Measurements from ENCODE around the gene ANO9.
A peak's percentile ranks its signal among the peaks of the same experiment; 100 is the strongest.

The ANO9 gene

GRCh38 chr11:454043-454442 is 12.2 kb upstream of the ANO9 start:
- no peak for FAIRE-seq
- DNase-seq (ENCODE audit: insufficient read length, low spot score) = no peak

DNA sequence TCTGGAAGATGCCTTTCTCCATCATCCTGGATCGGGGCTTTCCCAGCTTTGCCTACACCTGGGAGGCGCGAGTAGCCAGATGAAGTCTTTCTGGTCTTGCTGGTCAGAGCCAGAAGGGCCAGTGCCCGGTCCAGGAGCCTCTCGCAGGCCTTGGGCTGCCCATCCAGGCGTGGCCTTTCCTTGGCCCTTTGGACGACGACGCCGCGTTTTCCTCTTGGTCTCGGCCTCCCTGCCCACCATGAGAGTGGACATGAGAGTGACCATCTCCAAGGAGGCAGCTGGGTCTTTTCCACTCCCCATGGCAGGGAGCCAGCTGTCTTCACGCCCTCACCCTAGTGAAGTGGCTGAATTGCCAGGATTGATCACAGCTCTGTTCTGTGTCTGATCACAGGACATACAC is 11.8 kb upstream of the ANO9 start:
- DNase-seq (ENCODE audit: insufficient read length, low spot score) = no peak
- FAIRE-seq = no peak

GRCh38 chr11:452916-453527 is 11.2 kb upstream of the ANO9 start:
- no peak for DNase-seq (ENCODE audit: insufficient read length, low spot score)
- FAIRE-seq = no peak

DNA sequence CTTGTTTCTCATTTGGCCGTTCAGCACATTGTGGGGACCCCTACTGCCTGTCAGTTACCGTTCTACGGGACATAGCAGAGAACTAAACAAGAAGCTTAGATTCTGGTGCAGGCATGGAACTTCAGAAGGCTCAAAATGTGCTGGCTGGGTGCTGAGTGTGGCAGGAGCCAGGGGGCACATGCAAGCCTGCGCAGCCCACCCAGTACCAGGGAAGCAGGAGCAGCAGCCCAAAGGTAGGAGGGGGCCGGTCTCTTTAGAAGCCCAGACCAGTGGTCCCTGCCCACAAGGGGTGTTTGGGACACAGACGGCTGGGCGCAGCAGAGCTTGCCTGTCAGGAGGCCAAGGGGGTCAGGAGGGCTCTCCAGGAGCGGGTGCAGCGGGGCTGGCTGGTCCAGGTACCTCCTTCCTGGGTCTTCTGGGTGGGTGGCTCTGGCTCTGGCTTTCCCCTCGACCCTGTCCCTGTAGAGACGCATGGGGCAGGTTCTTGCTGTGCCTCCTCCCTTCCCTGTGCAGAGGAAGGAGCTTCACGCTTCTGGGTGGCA is 10.5 kb upstream of the ANO9 start:
- FAIRE-seq = no peak
- no peak for DNase-seq (ENCODE audit: insufficient read length, low spot score)

DNA sequence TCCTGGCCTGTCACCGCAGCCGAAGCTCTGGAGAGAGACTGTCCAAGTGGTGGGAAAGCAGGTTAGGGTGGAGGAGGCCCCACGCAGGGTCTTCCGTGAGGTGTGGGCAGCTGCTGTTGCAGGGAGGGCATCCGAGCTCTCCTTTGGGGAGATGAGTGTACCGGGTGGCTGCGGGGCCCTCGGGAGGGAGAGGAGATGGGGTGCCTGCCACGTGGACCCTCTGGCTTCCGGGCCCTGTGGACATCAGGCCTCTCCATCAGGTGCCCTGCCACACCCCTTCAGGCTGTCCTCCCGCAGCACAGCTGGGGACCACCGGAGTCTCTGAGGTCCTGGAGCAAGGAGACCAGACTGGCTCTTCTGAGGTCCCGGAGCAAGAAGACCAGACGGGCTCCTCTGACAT is 9.9 kb upstream of the ANO9 start:
- no peak for FAIRE-seq
- no peak for DNase-seq (ENCODE audit: insufficient read length, low spot score)

GRCh38 chr11:450809-451451 is 9.1 kb upstream of the ANO9 start:
- DNase-seq (ENCODE audit: insufficient read length, low spot score) (peak; percentile 66), FAIRE-seq (peak; percentile 85)

GRCh38 chr11:449889-450808 is 8.3 kb upstream of the ANO9 start, which contains the start of gene PTDSS2:
Gene PTDSS2, plus strand, starts transcription at chr11:450279. Its CDS starts 177 bp downstream, at chr11:450456.
- peak; percentile 99 for FAIRE-seq
- peak; percentile 93 for DNase-seq (ENCODE audit: insufficient read length, low spot score)

GRCh38 chr11:447923-448731 is 6.3 kb upstream of the ANO9 start:
- FAIRE-seq = peak; percentile 77

GRCh38 chr11:446891-447290 is 5.1 kb upstream of the ANO9 start:
- no peak for FAIRE-seq
- no peak for DNase-seq (ENCODE audit: insufficient read length, low spot score)

More at GRCh38 chr11:447923-448731, 6.3 kb upstream of the ANO9 start:
- peak; percentile 92 for DNase-seq (ENCODE audit: insufficient read length, low spot score)

- FAIRE-seq (no peak), DNase-seq (ENCODE audit: insufficient read length, low spot score) (no peak)
Measured at GRCh38 chr11:445765-446588, 4.2 kb upstream of the ANO9 start.

GRCh38 chr11:444396-445144 is 2.8 kb upstream of the ANO9 start:
- FAIRE-seq (no peak), DNase-seq (ENCODE audit: insufficient read length, low spot score) (no peak)

DNA sequence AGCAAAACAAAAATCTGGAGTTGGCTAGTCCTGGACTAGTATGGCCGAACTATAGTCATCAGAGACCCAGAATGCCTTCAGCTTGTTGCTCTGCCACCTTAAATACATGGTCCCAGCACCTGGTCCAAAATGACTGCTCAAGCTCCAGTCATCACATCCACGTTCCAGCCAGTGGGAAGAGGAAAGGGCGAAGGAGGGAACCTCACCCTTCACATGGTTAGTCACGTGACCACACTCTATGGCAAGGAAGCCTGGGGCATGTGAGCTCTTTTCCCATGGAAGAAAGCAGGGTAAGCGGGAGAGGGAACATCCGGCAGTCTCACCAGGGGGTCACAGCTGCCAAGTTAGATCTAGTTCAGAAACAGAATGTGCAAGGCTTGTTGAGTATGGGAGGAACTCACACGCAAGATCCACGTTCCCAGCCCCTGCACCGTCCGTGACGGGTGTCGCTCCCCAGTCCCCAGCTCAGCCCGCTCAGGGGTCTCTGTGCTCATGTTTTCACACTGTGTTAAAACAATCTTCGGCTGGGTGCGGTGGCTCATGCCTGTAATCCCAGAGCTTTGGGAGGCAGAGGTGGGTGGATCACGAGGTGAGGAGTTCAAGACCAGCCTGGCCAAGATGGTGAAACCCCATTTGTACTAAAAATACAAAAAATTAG is 1.9 kb upstream of the ANO9 start:
- FAIRE-seq (no peak), DNase-seq (ENCODE audit: insufficient read length, low spot score) (no peak)

DNA sequence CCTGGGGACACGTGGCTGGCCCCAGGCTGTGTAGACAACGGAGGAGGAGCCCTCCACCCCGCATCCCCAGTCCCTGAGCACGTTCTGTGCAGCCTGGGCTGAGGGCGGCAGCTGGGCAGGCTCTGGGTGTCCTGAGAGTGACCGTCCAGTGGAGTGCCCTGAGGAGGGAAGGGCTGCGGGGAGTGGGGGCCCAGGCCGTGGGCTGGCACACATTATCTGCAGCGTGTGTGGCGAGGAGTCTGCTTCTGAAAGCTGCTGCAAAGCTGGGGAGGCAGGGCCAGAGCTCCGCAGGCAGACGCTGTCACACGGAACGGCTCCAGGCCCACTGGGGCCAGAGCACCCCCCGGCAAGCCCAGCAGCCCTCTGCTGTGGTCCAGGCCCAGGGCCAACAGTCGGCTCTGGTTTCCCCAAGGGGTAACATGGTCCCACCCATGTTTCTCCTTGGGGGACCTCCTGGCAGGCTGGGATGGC is 835 bp upstream of the ANO9 start:
- FAIRE-seq (no peak), DNase-seq (ENCODE audit: insufficient read length, low spot score) (no peak)

DNA sequence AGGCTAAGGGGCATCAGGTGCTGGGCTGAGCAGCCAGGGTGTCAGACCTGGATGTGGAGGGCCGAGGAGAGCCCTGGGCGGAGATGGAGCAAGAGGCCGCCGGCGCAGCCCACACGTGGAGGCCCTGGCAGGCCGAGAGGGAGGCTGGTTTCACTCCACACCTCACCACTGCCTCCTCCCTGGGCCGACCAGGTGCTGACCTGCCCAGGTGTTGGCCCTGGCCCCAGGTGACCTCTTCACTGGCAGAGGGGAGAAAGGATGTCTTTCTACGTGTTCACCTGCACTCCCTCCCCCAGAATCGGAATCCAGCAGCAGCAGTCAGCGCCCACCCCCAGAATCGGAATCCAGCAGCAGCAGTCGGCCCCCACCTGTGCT is 781 bp downstream of the ANO9 start:
- FAIRE-seq = no peak
- DNase-seq (ENCODE audit: insufficient read length, low spot score) = no peak

GRCh38 chr11:440065-441042 is 1.5 kb downstream of the ANO9 start:
- DNase-seq (ENCODE audit: insufficient read length, low spot score) (no peak), FAIRE-seq (no peak)

- no peak for DNase-seq (ENCODE audit: insufficient read length, low spot score)
- FAIRE-seq = no peak
Measured at GRCh38 chr11:439315-440064, 2.3 kb downstream of the ANO9 start.

Data from HTR-8/SVneo (cell line).